ENCODE results near the gene ZFR. TPM values are rescaled to one million over a fixed set of nuclear protein-coding genes. Genes with fewer than 3 reads are reported as not detected.

Gene ZFR
- total and polyA plus RNA-seq, 12 donors = 26.8 to 78.6 (median 58.6) TPM

GRCh38 chr5:32319926-32320543, 124.5 kb downstream of the ZFR start:
- H3K36me3 ChIP-seq = no peaks in the 10 kb centered on the region
- WGBS, 2 donors = 81 to 83% methylated on average over 7 of the region's 7 CpGs
- intact Hi-C loops (cut with DNase I) = loop anchor here in 3 of 10 donors (5.0 to 10.0 kb wide), 4 partner anchors 45 to 88 kb away; no protein-coding TSS in a partner anchor
- DNase-seq (no peak), ATAC-seq (no peak)
- peaks cover 0 to 6% (median under 1%) of the 10 kb centered on the region in 9 donors for H3K4me1 ChIP-seq
- peaks cover 0 to 13% (median 0%) of the 10 kb centered on the region in 11 donors for H3K9me3 ChIP-seq
- H3K27ac ChIP-seq = no peak overlapping the region
- no peak overlapping the region for H3K4me3 ChIP-seq
- no peak for TF ChIP-seq CTCF (IDR thresholded peaks at IDR 0.05)
- no peaks in the 10 kb centered on the region for H3K27me3 ChIP-seq

GRCh38 chr5:32319392-32319791, 125.1 kb downstream of the ZFR start:
- 85% methylated on average over 7 of the region's 7 CpGs for WGBS, 2 donors
- no peak for DNase-seq
- intact Hi-C loops (cut with DNase I) = loop anchor here in 3 of 10 donors (5.0 to 10.0 kb wide), 3 partner anchors 65 to 87 kb away; no protein-coding TSS in a partner anchor
- no peak overlapping the region for H3K4me3 ChIP-seq
- H3K36me3 ChIP-seq = no peaks in the 10 kb centered on the region
- no peak for ATAC-seq
- no peak for TF ChIP-seq CTCF (IDR thresholded peaks at IDR 0.05)
- no peaks in the 10 kb centered on the region for H3K27me3 ChIP-seq
- no peaks in the 10 kb centered on the region for H3K4me1 ChIP-seq
- no peak overlapping the region for H3K27ac ChIP-seq
- peaks cover 0 to 13% (median 0%) of the 10 kb centered on the region in 11 donors for H3K9me3 ChIP-seq

GRCh38 chr5:32317041-32317440, 127.5 kb downstream of the ZFR start:
- peaks cover 0 to 5% (median under 1%) of the 10 kb centered on the region in 9 donors for H3K4me1 ChIP-seq
- TF ChIP-seq CTCF (IDR thresholded peaks at IDR 0.05) = no peak
- no peaks in the 10 kb centered on the region for H3K36me3 ChIP-seq
- H3K27ac ChIP-seq = no peak overlapping the region
- DNase-seq (no peak), ATAC-seq (no peak)
- peaks cover 0 to 9% (median 0%) of the 10 kb centered on the region in 11 donors for H3K9me3 ChIP-seq
- WGBS, 2 donors = 83 to 85% methylated on average over 7 of the region's 7 CpGs
- intact Hi-C loops (cut with DNase I) = loop anchor here in 3 of 10 donors (5.0 to 10.0 kb wide), 3 partner anchors 62 to 85 kb away; no protein-coding TSS in a partner anchor
- H3K4me3 ChIP-seq = no peak overlapping the region
- H3K27me3 ChIP-seq = no peaks in the 10 kb centered on the region

GRCh38 chr5:32315221-32316014, 129.1 kb downstream of the ZFR start:
- WGBS, 2 donors = 79 to 86% methylated on average over 8 of the region's 8 CpGs
- Histone ChIP-seq H3K9me3 (no peaks in the 10 kb centered on the region), H3K4me3 (no peak overlapping the region)

More at GRCh38 chr5:32315221-32316014, 129.1 kb downstream of the ZFR start:
- ATAC-seq (no peak), DNase-seq (no peak)
- no peak for TF ChIP-seq CTCF (IDR thresholded peaks at IDR 0.05)
- Histone ChIP-seq H3K4me1 (peaks cover 0 to 21% (median 13%) of the 10 kb centered on the region in 9 donors), H3K27me3 (no peaks in the 10 kb centered on the region), H3K36me3 (peaks cover 0 to 3% (median 0%) of the 10 kb centered on the region in 9 donors), H3K27ac (no peak overlapping the region)
- intact Hi-C loops (cut with DNase I) = loop anchor here in 3 of 10 donors (5.0 to 10.0 kb wide), 3 partner anchors 61 to 83 kb away; no protein-coding TSS in a partner anchor
